CD4-positive, alpha-beta T cell treated with Interleukin-17A for 1 hour (primary cell): Measurements from ENCODE around the gene RXFP3.
"Not testable (repeated sequence)": the region's sequence is repeated elsewhere in the genome, so short reads cannot be mapped to it uniquely, and the experiment has no call there.

Source experiments
- DNase-seq: peaks from one replicate; pipeline ENCODE4 v3.0.0-alpha.2; 2020

Gene RXFP3

DNA sequence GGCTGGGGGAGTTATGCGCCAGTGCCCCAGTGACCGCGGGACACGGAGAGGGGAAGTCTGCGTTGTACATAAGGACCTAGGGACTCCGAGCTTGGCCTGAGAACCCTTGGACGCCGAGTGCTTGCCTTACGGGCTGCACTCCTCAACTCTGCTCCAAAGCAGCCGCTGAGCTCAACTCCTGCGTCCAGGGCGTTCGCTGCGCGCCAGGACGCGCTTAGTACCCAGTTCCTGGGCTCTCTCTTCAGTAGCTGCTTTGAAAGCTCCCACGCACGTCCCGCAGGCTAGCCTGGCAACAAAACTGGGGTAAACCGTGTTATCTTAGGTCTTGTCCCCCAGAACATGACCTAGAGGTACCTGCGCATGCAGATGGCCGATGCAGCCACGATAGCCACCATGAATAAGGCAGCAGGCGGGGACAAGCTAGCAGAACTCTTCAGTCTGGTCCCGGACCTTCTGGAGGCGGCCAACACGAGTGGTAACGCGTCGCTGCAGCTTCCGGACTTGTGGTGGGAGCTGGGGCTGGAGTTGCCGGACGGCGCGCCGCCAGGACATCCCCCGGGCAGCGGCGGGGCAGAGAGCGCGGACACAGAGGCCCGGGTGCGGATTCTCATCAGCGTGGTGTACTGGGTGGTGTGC lies at the start of gene RXFP3:
Gene RXFP3 (plus strand): TSS at position 6 of the 636 bp plus-strand sequence. CDS start 355 bp downstream, at position 361.
- no peak for DNase-seq

GRCh38 chr5:33887268-33887667 lies 48.9 kb upstream of the RXFP3 start:
- no peak for DNase-seq

GRCh38 chr5:33888587-33888986 lies 47.6 kb upstream of the RXFP3 start:
- no peak for DNase-seq

GRCh38 chr5:33890131-33891032 lies 45.8 kb upstream of the RXFP3 start:
- DNase-seq, result no peak

DNA sequence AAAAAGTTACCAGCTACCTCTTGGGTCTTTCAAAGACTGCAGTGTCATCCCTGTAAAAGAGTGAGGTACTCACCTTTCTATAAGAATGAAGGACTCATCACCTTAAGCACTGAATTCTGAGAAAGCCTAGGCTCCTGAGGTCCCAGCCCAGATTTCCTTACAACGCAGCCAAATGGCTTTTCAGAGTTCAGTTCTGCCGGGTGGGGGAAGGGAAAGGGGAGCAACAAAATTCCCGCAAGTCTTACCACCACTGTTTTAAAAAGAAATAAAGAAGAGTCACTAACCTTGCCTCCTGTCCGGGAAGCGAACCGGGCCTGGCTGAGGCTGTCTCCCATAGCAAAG lies 44.8 kb upstream of the RXFP3 start:
- no peak for DNase-seq

DNA sequence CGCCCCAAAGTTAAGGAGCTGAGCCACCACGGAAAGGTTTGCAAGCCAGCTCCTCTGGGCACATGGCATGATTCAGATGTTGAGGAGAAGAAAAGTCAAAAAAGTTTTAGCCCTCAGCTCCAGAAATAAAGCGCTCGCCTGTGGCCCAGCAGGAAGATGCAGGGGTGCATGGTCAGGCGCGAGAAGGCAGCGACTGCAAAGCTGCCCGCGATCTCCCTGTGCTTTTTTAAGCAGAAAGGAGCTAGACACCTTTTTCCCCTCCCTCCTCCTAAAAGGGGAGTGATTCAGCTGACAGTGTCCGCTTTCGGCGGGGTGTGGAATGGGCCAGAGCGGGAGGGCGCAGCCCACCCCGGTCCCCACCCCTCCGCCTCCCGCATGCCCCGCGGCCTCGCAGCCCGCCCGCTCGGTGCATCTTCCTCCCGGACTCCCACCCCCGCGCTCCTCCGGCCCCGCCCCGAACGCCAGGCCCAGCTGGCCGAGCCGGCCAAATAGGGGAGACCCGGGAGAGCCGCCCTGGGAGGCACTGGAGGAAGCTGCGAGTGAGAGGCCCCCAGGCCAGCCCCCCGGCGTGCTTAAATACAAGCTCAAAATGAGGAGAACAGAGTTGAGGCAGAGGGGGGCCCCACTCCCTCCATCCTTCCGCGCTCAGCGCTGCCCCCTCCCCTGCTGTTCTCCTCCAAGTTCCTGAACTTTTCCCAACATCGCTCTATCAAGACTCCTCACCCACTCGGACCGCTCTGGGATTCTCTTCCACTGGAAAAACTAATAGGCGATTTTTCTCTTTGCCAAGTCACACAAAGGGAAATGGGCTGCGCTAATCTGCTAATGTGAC lies 44.2 kb upstream of the RXFP3 start, which contains the start of gene ADAMTS12:
Gene ADAMTS12 (minus strand): TSS at position 203 of the 832 bp plus-strand sequence. CDS start 134 bp downstream, at position 69.
- DNase-seq, result no peak

DNA sequence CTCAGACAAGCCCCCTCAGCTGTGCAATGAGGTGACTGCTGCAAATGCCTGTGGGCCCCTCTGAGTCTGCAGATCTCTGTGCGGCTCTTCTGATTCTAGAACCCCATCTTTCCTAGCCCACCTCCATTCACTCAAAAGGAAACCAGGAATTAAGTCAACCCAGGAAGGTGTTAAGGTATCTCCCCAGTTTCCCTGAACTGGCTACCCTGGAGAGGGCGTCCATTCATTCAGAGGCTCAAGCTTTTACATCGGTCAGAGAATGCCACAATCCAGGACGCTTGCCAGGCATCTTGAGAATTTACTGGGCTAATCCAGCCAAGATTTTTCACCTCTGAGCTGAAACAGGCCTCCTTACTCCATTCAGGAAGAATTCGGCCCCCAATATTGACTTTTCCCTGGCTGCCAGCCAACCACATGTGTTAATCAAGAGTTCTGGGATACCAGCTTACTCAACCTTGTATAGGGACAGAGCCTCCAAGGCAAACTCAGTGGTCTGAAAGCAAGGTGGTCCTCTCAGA lies 43.5 kb upstream of the RXFP3 start:
- no peak for DNase-seq

DNA sequence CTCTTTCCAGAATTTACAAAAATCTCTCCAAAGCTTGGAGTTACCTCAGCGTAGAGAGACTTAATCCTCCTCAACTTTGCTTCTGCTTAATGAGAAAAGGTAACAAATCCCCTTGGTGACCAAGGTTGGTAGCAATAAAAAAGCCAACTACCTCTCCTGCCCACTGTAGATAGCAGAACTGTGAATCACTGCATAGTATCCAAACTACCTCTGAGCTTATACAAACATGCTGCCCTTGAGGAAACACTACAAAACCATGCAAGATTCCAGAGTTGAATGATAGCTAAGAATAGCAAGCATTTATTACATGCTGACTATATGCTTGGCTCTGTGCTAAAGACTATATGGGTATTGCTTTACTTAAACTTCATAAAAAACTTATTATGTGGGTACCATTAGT lies 41.6 kb upstream of the RXFP3 start:
- DNase-seq, result no peak

GRCh38 chr5:33901156-33901555 lies 35.0 kb upstream of the RXFP3 start:
- no peak for DNase-seq

GRCh38 chr5:33903118-33903517 lies 33.1 kb upstream of the RXFP3 start:
- no peak for DNase-seq

GRCh38 chr5:33905381-33905780 lies 30.8 kb upstream of the RXFP3 start:
- DNase-seq, result no peak

GRCh38 chr5:33906248-33906647 lies 29.9 kb upstream of the RXFP3 start:
- not testable (repeated sequence) for DNase-seq

- DNase-seq, result not testable (repeated sequence)
These were observed 21.3 kb upstream of the RXFP3 start for GRCh38 chr5:33914844-33915243.

GRCh38 chr5:33921002-33921401 lies 15.2 kb upstream of the RXFP3 start:
- DNase-seq, result no peak

DNA sequence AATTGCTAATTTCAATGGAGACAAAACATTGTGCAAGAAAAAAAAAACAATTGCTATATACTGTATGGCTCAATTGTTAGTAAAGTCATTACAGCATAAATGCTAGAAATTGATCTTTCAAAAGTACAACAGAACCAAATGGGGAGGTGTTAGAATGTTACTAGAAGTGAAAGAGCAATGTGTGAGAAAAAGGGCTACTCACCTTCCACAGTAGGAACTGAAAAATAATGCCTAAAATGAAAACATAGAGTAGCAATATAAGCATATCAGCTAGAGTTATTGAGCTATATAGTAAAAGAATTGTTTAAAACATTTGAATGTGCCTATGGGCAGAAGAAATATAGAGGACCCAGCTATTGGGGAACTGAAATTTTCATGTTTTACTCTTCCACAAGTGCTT lies 10.9 kb upstream of the RXFP3 start:
- DNase-seq, result no peak

- no peak for DNase-seq
These were observed 8.5 kb upstream of the RXFP3 start for GRCh38 chr5:33927685-33928084.

GRCh38 chr5:33928283-33928682 lies 7.9 kb upstream of the RXFP3 start:
- DNase-seq, result no peak

DNA sequence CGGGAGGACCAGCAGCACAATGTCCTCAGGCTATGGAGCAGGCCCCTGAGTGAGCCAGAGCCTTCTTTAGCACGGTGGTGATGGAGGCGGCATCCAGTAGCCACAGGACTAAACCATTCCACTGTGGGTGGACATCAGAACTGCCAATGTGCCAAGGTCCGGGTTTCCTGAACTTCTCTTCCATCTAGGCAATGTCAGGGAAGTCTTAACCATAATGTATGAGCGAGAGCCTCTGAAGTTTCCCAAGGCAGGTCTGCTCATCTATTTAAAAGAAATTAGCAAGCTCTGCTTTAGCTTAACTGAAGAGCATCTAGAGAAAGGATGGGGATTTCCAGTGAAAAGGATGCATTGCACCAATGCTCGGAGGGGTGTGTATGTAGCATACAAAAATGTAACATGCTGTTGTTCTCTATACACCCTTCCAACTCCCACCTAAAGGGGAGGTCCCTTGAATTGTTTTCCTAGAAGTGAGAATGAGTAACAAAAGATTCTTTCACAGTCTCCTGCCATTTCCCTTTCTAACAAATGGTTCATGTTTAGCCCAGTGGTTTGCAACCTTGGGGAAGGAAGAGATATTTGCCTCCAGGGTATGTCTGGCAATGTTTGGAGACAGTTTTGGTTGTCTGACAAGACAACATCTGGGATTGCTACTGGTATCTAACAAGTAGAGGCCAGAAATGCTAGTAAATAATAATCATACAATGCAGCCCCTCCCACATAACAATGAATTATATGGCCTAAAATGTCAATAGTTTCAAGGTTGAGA lies 6.1 kb upstream of the RXFP3 start:
- no peak for DNase-seq

- no peak for DNase-seq
These were observed 5.0 kb upstream of the RXFP3 start for GRCh38 chr5:33931136-33931535.

DNA sequence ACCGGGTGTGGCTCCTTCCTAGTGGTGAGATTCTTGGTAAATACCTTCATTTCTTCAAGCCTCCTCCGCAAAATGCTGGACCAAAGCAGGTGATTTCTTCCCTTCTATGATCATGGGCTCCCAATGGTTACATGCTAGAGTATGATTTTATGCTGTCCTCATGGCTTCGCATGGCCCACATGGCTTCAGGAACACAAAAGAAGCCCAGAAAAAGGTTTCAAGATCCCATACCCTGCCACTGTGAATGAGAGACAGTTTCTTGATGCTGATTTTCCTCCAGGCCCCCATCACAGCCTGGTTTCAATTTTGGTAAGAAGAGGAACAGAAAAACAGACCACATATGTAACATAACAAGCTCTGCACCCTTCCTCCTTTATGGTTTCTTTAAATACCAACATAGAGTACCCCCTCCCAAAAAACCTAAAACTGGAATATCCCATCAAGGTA lies 2.4 kb upstream of the RXFP3 start:
- no peak for DNase-seq

GRCh38 chr5:33934176-33934575 lies 2.0 kb upstream of the RXFP3 start:
- DNase-seq, result no peak

DNA sequence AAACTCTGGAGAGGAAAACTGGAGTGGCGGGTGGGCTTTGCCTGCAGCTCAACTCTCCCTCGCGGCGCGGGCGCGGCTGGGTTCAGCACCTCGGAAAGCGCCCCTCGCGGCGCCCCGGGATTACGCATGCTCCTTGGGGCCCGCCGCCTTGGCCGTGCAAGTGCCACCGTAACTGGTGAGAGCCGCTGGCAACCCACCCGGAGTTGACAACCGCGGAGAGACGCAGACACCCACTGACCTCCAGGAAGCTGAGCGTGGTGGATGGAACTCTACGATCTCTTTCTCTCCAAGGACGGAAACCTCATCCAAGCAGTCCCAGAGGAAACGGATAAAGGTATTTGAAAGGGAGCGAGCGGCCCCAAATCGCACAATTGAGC lies 194 bp upstream of the RXFP3 start:
- DNase-seq, result peak; percentile 11
